Neuronal stem cell (in vitro differentiated cells): ENCODE data around the gene TLE7.

ENCODE experiments used
- DNase-seq: peaks from one replicate; pipeline ENCODE4 v3.0.0-alpha.2; 2013; ENCODE audit warnings: low spot score
- H2AFZ ChIP-seq: one replicate; pipeline ENCODE4 v1.6.1; 2013; ENCODE audit warnings: mild to moderate bottlenecking, low read length, inconsistent platforms
- H2AK5ac ChIP-seq: 2 replicates; pipeline ENCODE4 v1.6.1; 2013; ENCODE audit warnings: low read depth, mild to moderate bottlenecking, inconsistent platforms, low read length, moderate library complexity, mixed read lengths
- H2BK120ac ChIP-seq: 2 replicates; pipeline ENCODE4 v1.6.1; 2013; ENCODE audit warnings: low read depth, mild to moderate bottlenecking, inconsistent platforms, low read length, moderate library complexity, mixed read lengths
- H2BK12ac ChIP-seq: one replicate; pipeline ENCODE4 v1.6.1; 2013; ENCODE audit warnings: low read length, inconsistent platforms
- H2BK15ac ChIP-seq: 2 replicates; pipeline ENCODE4 v1.6.1; 2013; ENCODE audit warnings: mild to moderate bottlenecking, low read length, inconsistent platforms, mixed read lengths
- H2BK5ac ChIP-seq: one replicate; pipeline ENCODE4 v1.6.1; 2013; ENCODE audit warnings: inconsistent platforms, mild to moderate bottlenecking, low read length, moderate library complexity
- H3K14ac ChIP-seq: one replicate; pipeline ENCODE4 v1.6.1; 2013; ENCODE audit warnings: low read length, inconsistent platforms
- H3K18ac ChIP-seq: 2 replicates; pipeline ENCODE4 v1.6.1; 2013; ENCODE audit warnings: low read length, inconsistent platforms
- H3K23ac ChIP-seq: 2 replicates; pipeline ENCODE4 v1.6.1; 2013; ENCODE audit warnings: low read depth, mild to moderate bottlenecking, mixed read lengths, low read length, inconsistent platforms; ENCODE audit not compliant: poor library complexity
- H3K27ac ChIP-seq: replicated peaks from 3 replicates; pipeline ENCODE4 v1.5.1; 2013; ENCODE audit warnings: low read length, inconsistent platforms
- H3K27me3 ChIP-seq, 3 experiments: 2 replicates each; pipeline ENCODE4 v1.6.1; 2013; ENCODE audit warnings: low read length in 3 of 3, mild to moderate bottlenecking in 2 of 3, inconsistent platforms in 1 of 3, low read depth in 1 of 3, mixed read lengths in 1 of 3, moderate library complexity in 1 of 3; ENCODE audit not compliant: control insufficient read depth in 3 of 3, insufficient read depth in 3 of 3
- H3K36me3 ChIP-seq, 2 donors: replicated peaks in 1 of 2; 2 replicates each; pipeline ENCODE4 v1.6.1; 2013; ENCODE audit warnings: low read length in 2 of 2; ENCODE audit not compliant: control insufficient read depth in 2 of 2, insufficient read depth in 2 of 2
- H3K4ac ChIP-seq: 2 replicates; pipeline ENCODE4 v1.6.1; 2013; ENCODE audit warnings: inconsistent platforms, mild to moderate bottlenecking, low read length, moderate library complexity
- H3K4me1 ChIP-seq, 2 donors: 1 replicate in 1 of 2; 2 replicates in 1 of 2; pipeline ENCODE4 v1.6.1; 2013; ENCODE audit warnings: low read length in 2 of 2, low read depth in 1 of 2; ENCODE audit not compliant: control insufficient read depth in 2 of 2, insufficient read depth in 1 of 2
- H3K4me2 ChIP-seq: one replicate; pipeline ENCODE4 v1.6.1; 2013; ENCODE audit warnings: mild to moderate bottlenecking, low read length, inconsistent platforms; ENCODE audit not compliant: insufficient read depth, poor library complexity, severe bottlenecking
- H3K4me3 ChIP-seq, 2 donors: 2 replicates each; pipeline ENCODE4 v1.5.1; 2013; ENCODE audit warnings: low read length in 2 of 2, mild to moderate bottlenecking in 2 of 2, inconsistent platforms in 1 of 2, moderate library complexity in 1 of 2
- H3K79me1 ChIP-seq: one replicate; pipeline ENCODE4 v1.6.1; 2013; ENCODE audit warnings: low read depth, mild to moderate bottlenecking, inconsistent platforms, low read length, moderate library complexity
- H3K9ac ChIP-seq: one replicate; pipeline ENCODE4 v1.6.1; 2013; ENCODE audit warnings: mild to moderate bottlenecking, low read depth, low read length, inconsistent platforms; ENCODE audit not compliant: poor library complexity
- H3K9me3 ChIP-seq, 2 donors: replicated peaks in 1 of 2; 2 replicates each; pipeline versions ENCODE3 to v1.6.1; 2013; ENCODE audit warnings: low read length in 2 of 2, mild to moderate bottlenecking in 2 of 2, inconsistent platforms in 1 of 2, low read depth in 1 of 2, mixed read lengths in 1 of 2, moderate library complexity in 1 of 2; ENCODE audit not compliant: control insufficient read depth in 2 of 2, insufficient read depth in 1 of 2
- H4K8ac ChIP-seq: one replicate; pipeline ENCODE4 v1.6.1; 2013; ENCODE audit warnings: low read depth, mild to moderate bottlenecking, inconsistent platforms, low read length, moderate library complexity
- H4K91ac ChIP-seq: one replicate; pipeline ENCODE4 v1.6.1; 2013; ENCODE audit warnings: low read length, low read depth, mild to moderate bottlenecking, inconsistent platforms; ENCODE audit not compliant: poor library complexity
- WGBS, 2 donors: extraction: QIAGEN DNeasy Blood & Tissue Kit; methylation state at CpG; one replicate each; pipeline ENCODE4 v1.1.7; 2013; ENCODE audit warnings: missing lambda C conversion rate in 2 of 2, mixed read lengths in 1 of 2; ENCODE audit not compliant: insufficient read length in 2 of 2, insufficient replicate concordance in 1 of 2; ENCODE audit errors: extremely low coverage in 2 of 2; 5-methylcytosine and 5-hydroxymethylcytosine counted together

The TLE7 gene

GRCh38 chr16:71484006-71484893 is 42.4 kb upstream of the TLE7 start:
- H3K4me2 ChIP-seq, result peak overlapping the region; percentile 66
- peaks cover 0 to 1% of the 10 kb centered on the region in 2 donors for H3K4me1 ChIP-seq
- peak overlapping the region; percentile 45 for H4K8ac ChIP-seq
- no peaks in the 10 kb centered on the region for H3K79me1 ChIP-seq
- peak overlapping the region; percentile 93 for H2AFZ ChIP-seq
- no peak overlapping the region for H3K4ac ChIP-seq
- H3K9ac ChIP-seq, result peak overlapping the region; percentile 85
- no peak overlapping the region for H4K91ac ChIP-seq
- H3K27ac ChIP-seq, result peak overlapping the region; percentile 76
- no CpG with 5 or more reads among the region's 44 CpGs for WGBS, 2 donors
- H3K14ac ChIP-seq, result no peak overlapping the region
- no peaks in the 10 kb centered on the region for H3K27me3 ChIP-seq
- no peaks in the 10 kb centered on the region for H3K9me3 ChIP-seq
- H2BK120ac ChIP-seq, result no peak overlapping the region
- H2BK12ac ChIP-seq, result no peak overlapping the region
- H2BK15ac ChIP-seq, result no peak overlapping the region
- peak; percentile 75 for DNase-seq
- H3K4me3 ChIP-seq, result peak overlapping the region; percentile 76 to 98
- H2BK5ac ChIP-seq, result no peak overlapping the region
- H3K18ac ChIP-seq, result peak overlapping the region; percentile 76
- H3K23ac ChIP-seq, result peak overlapping the region; percentile 36
- peaks cover 0 to 1% of the 10 kb centered on the region in 2 donors for H3K36me3 ChIP-seq
- no peak overlapping the region for H2AK5ac ChIP-seq

DNA sequence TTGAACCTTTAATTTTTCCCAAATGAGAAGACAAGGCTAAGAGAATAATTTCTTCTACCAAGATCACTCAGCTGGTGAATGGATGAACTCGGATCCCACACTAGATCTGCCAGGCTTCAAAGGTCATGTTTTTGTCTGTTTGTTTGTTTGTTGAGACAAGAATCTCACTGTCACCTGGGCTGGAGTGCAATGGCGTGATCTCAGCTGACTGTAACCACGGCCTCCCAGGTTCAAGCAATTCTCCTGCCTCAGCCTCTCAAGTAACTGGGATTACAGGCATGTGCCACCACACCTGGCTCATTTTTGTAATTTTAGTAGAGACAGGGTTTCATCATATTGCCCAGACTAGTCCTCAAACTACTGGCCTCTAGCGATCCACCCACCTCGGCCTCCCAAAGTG is 40.7 kb upstream of the TLE7 start:
- no peak overlapping the region for H3K4me3 ChIP-seq
- no peak overlapping the region for H3K18ac ChIP-seq
- H2AK5ac ChIP-seq, result no peak overlapping the region
- no peak overlapping the region for H3K4me2 ChIP-seq
- H2BK5ac ChIP-seq, result no peak overlapping the region
- no peak for DNase-seq
- no peak overlapping the region for H4K91ac ChIP-seq
- H3K4me1 ChIP-seq, result peaks cover 0 to 1% of the 10 kb centered on the region in 2 donors
- H3K27me3 ChIP-seq, result no peaks in the 10 kb centered on the region
- H3K4ac ChIP-seq, result no peak overlapping the region
- no peak overlapping the region for H3K9ac ChIP-seq
- H2BK12ac ChIP-seq, result no peak overlapping the region
- H3K14ac ChIP-seq, result no peak overlapping the region
- peaks cover 0 to 18% of the 10 kb centered on the region in 2 donors for H3K36me3 ChIP-seq
- H3K79me1 ChIP-seq, result no peaks in the 10 kb centered on the region
- H4K8ac ChIP-seq, result no peak overlapping the region
- H3K9me3 ChIP-seq, result no peaks in the 10 kb centered on the region
- no peak overlapping the region for H2BK120ac ChIP-seq
- WGBS, 2 donors, result no CpG with 5 or more reads among the region's 5 CpGs
- H3K27ac ChIP-seq, result no peak overlapping the region
- no peak overlapping the region for H2BK15ac ChIP-seq
- H2AFZ ChIP-seq, result no peak overlapping the region
- no peak overlapping the region for H3K23ac ChIP-seq

DNA sequence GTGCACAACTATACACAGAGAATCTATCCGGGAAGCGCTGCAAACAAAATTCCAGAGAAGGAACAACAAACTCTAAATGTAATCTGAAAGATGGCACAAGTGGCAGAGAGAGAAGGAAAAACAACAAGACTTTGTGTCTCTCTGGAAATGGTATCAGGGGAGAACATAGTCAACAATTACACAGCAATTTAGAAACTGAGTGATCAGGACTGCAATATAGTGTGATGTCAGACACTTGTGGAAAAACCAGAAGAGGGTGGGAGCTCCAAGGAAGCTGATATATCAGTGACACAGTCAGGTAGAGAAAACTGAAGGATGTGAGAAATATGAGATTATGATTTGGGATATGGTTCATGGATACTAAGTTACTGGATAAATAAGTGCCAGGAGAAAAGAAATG is 39.1 kb upstream of the TLE7 start:
- Histone ChIP-seq H3K36me3 (peaks cover 1 to 34% of the 10 kb centered on the region in 2 donors), H2BK15ac (no peak overlapping the region), H3K27me3 (no peaks in the 10 kb centered on the region), H3K9ac (no peak overlapping the region), H2BK5ac (no peak overlapping the region), H4K91ac (no peak overlapping the region), H3K4me3 (no peak overlapping the region), H3K79me1 (no peaks in the 10 kb centered on the region), H3K14ac (no peak overlapping the region), H3K4me2 (no peak overlapping the region), H2BK120ac (no peak overlapping the region), H2AFZ (no peak overlapping the region), H3K23ac (no peak overlapping the region), H3K18ac (no peak overlapping the region), H2BK12ac (no peak overlapping the region), H3K4ac (no peak overlapping the region), H3K4me1 (peaks cover 0 to 1% of the 10 kb centered on the region in 2 donors), H3K9me3 (no peaks in the 10 kb centered on the region), H4K8ac (no peak overlapping the region), H2AK5ac (no peak overlapping the region), H3K27ac (no peak overlapping the region)
- DNase-seq, result no peak
- no CpG with 5 or more reads among the region's 2 CpGs for WGBS, 2 donors

DNA sequence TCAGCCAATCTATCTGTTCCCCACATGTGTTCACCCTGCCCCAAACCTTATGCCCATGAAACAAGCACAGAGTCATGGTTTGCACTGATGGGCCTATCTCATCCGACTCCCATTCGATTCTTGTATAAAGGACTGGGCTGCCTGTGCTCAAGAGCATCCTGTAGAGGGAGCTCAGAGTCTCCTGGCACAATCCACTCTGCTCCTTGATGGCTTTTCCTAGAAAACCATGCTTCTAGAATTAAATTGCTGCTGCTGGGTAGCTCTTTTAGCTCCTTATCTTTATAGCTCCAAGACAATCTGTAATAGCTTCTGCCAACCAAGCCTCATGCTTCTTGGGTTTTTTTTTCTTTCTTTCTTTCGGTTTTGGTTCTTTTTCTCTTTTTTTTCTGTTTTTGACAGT is 37.6 kb upstream of the TLE7 start:
- H3K27ac ChIP-seq, result no peak overlapping the region
- H3K9me3 ChIP-seq, result no peaks in the 10 kb centered on the region
- no peak overlapping the region for H2BK15ac ChIP-seq
- WGBS, 2 donors, result no CpG with 5 or more reads among the region's 3 CpGs
- H3K4ac ChIP-seq, result no peak overlapping the region
- no peak overlapping the region for H2AK5ac ChIP-seq
- no peak overlapping the region for H3K14ac ChIP-seq
- H3K18ac ChIP-seq, result no peak overlapping the region
- no peak overlapping the region for H4K91ac ChIP-seq
- no peak overlapping the region for H2BK12ac ChIP-seq
- H3K4me2 ChIP-seq, result no peak overlapping the region
- H3K36me3 ChIP-seq, result peaks cover 6 to 49% of the 10 kb centered on the region in 2 donors
- H3K9ac ChIP-seq, result no peak overlapping the region
- H3K27me3 ChIP-seq, result no peaks in the 10 kb centered on the region
- H3K23ac ChIP-seq, result no peak overlapping the region
- H2BK120ac ChIP-seq, result no peak overlapping the region
- peaks cover 0 to 1% of the 10 kb centered on the region in 2 donors for H3K4me1 ChIP-seq
- no peaks in the 10 kb centered on the region for H3K79me1 ChIP-seq
- no peak for DNase-seq
- H2BK5ac ChIP-seq, result no peak overlapping the region
- H3K4me3 ChIP-seq, result no peak overlapping the region
- no peak overlapping the region for H4K8ac ChIP-seq
- no peak overlapping the region for H2AFZ ChIP-seq
